ENCODE data around the gene CYS1. TPM values are rescaled to one million over a fixed set of nuclear protein-coding genes. Genes with fewer than 3 reads are reported as not detected.

CYS1 gene
- total and polyA plus RNA-seq, 2 of the 13 experiments (the other 11 are each of a cell fraction or from before 2014, with no cell fraction given): 0.04 TPM; not detected in 1

- H3K9me3 ChIP-seq (ENCODE audit: low read length): no peaks in the 10 kb centered on the region
- in situ Hi-C loops (cut with HindIII; ENCODE audit: extremely low pct_ligation_motif_present, low pct_unique_long_range_greater_than_20kb): no loop called here
- no peaks in the 10 kb centered on the region for H3K36me3 ChIP-seq (replicated peaks in 1 of 2; ENCODE audit: control insufficient read depth in 1 of 2, insufficient read depth in 2 of 2, low read length in 2 of 2)
- H3K4me3 ChIP-seq (replicated peaks in 1 of 3; ENCODE audit: insufficient read depth in 1 of 3, low read depth in 2 of 3, low read length in 3 of 3): no peak overlapping the region
- POLR2A ChIA-PET: interaction anchor here (1.3 kb wide), 1 partner anchor 179 kb away, joined by 3 read pairs; the partner anchor contains the start of gene TAF1B
- BruUV-seq (replicated peaks): no TSS peak
- peak; percentile 36 for TF ChIP-seq STAG1 (CRISPR knock-in tag; IDR thresholded peaks at IDR 0.05)
- peak; percentile 44 for TF ChIP-seq CTCF (CRISPR knock-in tag; IDR thresholded peaks at IDR 0.05)
- no peak for TF ChIP-seq ZKSCAN8 (CRISPR knock-in tag; IDR thresholded peaks at IDR 0.05; ENCODE audit: borderline replicate concordance)
- 8% methylated on average over 3 of the region's 4 CpGs for WGBS (ENCODE audit: low lambda C conversion rate)
- intact Hi-C loops (cut with micrococcal nuclease; ENCODE audit: unreplicated experiment): loop anchor here (2.0 kb wide), 1 partner anchor 224 kb away; no protein-coding TSS in a partner anchor
- H3K4me2 ChIP-seq (ENCODE audit: low read depth, low read length): no peak overlapping the region
- H4K20me1 ChIP-seq (ENCODE audit: insufficient read depth, low read length): no peaks in the 10 kb centered on the region
- H3K9ac ChIP-seq (ENCODE audit: insufficient read depth, low read depth, low read length): no peak overlapping the region
- CTCF ChIA-PET (ENCODE audit: low intra/inter-chr PET ratio, low total read pairs): no interaction called here
- H3K79me2 ChIP-seq (ENCODE audit: insufficient read depth, low read length): no peaks in the 10 kb centered on the region
- H3K27me3 ChIP-seq (ENCODE audit: control insufficient read depth in 1 of 2, insufficient read depth in 2 of 2, low read length in 2 of 2): peaks cover 9 to 54% of the 10 kb centered on the region in 2 experiments; a peak in 4 of 5 replicates
- ATAC-seq (peak; percentile 53), DNase-seq (ENCODE audit: low spot score) (no peak), FAIRE-seq (no peak)
- no peak overlapping the region for H3K27ac ChIP-seq (ENCODE audit: extremely low read length, insufficient read depth, low read length)
- H3K4me1 ChIP-seq (ENCODE audit: insufficient read depth, low read length): peaks cover 24% of the 10 kb centered on the region
- H2AFZ ChIP-seq (ENCODE audit: low read length): no peak overlapping the region
Observed at GRCh38 chr2:10022445-10022844, 57.8 kb downstream of the CYS1 start.

- H3K9me3 ChIP-seq (ENCODE audit: low read length): no peaks in the 10 kb centered on the region
- 54% methylated on average over 12 of the region's 16 CpGs for WGBS (ENCODE audit: low lambda C conversion rate)
- no TSS peak for BruUV-seq (replicated peaks)
- no peak for DNase-seq (ENCODE audit: low spot score)
- no peaks in the 10 kb centered on the region for H3K36me3 ChIP-seq (replicated peaks in 1 of 2; ENCODE audit: control insufficient read depth in 1 of 2, insufficient read depth in 2 of 2, low read length in 2 of 2)
- CTCF ChIA-PET (ENCODE audit: low intra/inter-chr PET ratio, low total read pairs): no interaction called here
- H3K9ac ChIP-seq (ENCODE audit: insufficient read depth, low read depth, low read length): no peak overlapping the region
- no peak overlapping the region for H3K4me3 ChIP-seq (replicated peaks in 1 of 3; ENCODE audit: insufficient read depth in 1 of 3, low read depth in 2 of 3, low read length in 3 of 3)
- intact Hi-C loops (cut with micrococcal nuclease; ENCODE audit: unreplicated experiment): loop anchor here (2.0 kb wide), 1 partner anchor 223 kb away; no protein-coding TSS in a partner anchor
- in situ Hi-C loops (cut with HindIII; ENCODE audit: extremely low pct_ligation_motif_present, low pct_unique_long_range_greater_than_20kb): no loop called here
- POLR2A ChIA-PET: interaction anchor here (1.1 to 1.3 kb wide), 2 partner anchors 9 to 179 kb away, joined by 3 read pairs; partner anchors contain the start of gene TAF1B
- peaks cover 10 to 54% of the 10 kb centered on the region in 2 experiments; a peak in 4 of 5 replicates for H3K27me3 ChIP-seq (ENCODE audit: control insufficient read depth in 1 of 2, insufficient read depth in 2 of 2, low read length in 2 of 2)
- ATAC-seq: peak; percentile 59
- H3K4me2 ChIP-seq (ENCODE audit: low read depth, low read length): peak overlapping the region; percentile 22; the same call in 1 of the 2 replicates
- no peak overlapping the region for H3K27ac ChIP-seq (ENCODE audit: extremely low read length, insufficient read depth, low read length)
- no peaks in the 10 kb centered on the region for H3K79me2 ChIP-seq (ENCODE audit: insufficient read depth, low read length)
- H2AFZ ChIP-seq (ENCODE audit: low read length): no peak overlapping the region
- peaks cover 28% of the 10 kb centered on the region for H3K4me1 ChIP-seq (ENCODE audit: insufficient read depth, low read length)
- no peak for FAIRE-seq
- no peaks in the 10 kb centered on the region for H4K20me1 ChIP-seq (ENCODE audit: insufficient read depth, low read length)
- TF ChIP-seq MTF2 (CRISPR knock-in tag; IDR thresholded peaks at IDR 0.05; ENCODE audit: borderline replicate concordance): 0 out of 2 replicates have a peak, but pooled peaks have one; percentile 10
- TF ChIP-seq ZNF687 (CRISPR knock-in tag; IDR thresholded peaks at IDR 0.05): peak; percentile 46
- TF ChIP-seq ZNF556 (CRISPR knock-in tag; IDR thresholded peaks at IDR 0.05; ENCODE audit: borderline replicate concordance): no peak
Observed at GRCh38 chr2:10022041-10022421, 58.2 kb downstream of the CYS1 start.

Measured in HepG2 (cell line).